Measurements from ENCODE around the gene NDRG4.

DNA sequence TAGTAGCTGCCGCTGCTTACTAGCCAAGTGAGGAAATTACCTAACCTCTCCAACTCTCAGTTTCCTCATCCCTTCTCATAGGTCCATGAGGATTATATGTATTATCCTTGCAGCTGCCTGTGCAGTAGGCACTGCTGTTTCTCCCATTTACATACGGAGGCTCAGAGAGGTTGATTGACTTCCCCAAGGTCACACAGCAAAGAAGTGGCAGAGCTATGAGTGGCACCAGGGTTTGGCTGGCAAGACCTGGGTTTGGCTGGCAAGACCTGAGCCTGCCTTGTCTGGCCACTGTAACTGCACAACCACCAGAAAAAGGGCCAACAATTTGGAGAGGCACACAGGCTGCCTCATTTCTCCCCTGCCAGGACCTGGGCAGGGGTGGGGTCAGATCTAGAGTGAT lies 2.5 kb upstream of the NDRG4 start:
- TF ChIP-seq, protein P1, sequence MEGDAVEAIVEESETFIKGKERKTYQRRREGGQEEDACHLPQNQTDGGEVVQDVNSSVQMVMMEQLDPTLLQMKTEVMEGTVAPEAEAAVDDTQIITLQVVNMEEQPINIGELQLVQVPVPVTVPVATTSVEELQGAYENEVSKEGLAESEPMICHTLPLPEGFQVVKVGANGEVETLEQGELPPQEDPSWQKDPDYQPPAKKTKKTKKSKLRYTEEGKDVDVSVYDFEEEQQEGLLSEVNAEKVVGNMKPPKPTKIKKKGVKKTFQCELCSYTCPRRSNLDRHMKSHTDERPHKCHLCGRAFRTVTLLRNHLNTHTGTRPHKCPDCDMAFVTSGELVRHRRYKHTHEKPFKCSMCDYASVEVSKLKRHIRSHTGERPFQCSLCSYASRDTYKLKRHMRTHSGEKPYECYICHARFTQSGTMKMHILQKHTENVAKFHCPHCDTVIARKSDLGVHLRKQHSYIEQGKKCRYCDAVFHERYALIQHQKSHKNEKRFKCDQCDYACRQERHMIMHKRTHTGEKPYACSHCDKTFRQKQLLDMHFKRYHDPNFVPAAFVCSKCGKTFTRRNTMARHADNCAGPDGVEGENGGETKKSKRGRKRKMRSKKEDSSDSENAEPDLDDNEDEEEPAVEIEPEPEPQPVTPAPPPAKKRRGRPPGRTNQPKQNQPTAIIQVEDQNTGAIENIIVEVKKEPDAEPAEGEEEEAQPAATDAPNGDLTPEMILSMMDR (IDR thresholded peaks at IDR 0.05; ENCODE audit: poor library complexity, severe bottlenecking): no peak
- no peak for TF ChIP-seq EZH2 (IDR thresholded peaks at IDR 0.05; ENCODE audit: borderline replicate concordance, insufficient read depth, low read length, poor library complexity, severe bottlenecking)
- TF ChIP-seq EP300 (conservative IDR thresholded peaks at IDR 0.05; ENCODE audit: poor library complexity, severe bottlenecking): no peak
- TF ChIP-seq POLR2AphosphoS5 (IDR thresholded peaks at IDR 0.05): no peak

Measured in neural cell (in vitro differentiated cells).